ENCODE measurements around the gene TAF11L13.
"Not testable (repeated sequence)": the region's sequence is repeated elsewhere in the genome, so short reads cannot be mapped to it uniquely, and the experiment has no call there.

DNA sequence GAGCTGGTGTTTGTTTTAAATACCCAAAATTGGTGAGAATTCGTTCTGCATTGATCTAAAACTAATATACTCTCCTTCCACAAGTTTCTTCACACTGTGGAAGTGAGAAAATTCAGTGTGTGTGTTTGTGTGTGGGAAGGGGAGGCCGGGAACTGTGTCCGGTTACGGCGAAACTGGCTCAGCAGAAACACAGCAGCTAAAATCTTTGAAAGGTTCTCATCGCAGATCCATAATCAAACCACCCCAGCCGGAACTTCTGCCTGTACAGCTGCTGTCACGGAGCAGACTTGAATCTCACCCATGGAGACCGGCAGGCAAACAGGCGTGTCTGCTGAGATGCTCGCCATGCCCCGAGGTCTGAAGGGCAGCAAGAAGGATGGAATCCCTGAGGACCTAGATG, at the start of gene TAF11L13:
- TF ChIP-seq, protein P1, sequence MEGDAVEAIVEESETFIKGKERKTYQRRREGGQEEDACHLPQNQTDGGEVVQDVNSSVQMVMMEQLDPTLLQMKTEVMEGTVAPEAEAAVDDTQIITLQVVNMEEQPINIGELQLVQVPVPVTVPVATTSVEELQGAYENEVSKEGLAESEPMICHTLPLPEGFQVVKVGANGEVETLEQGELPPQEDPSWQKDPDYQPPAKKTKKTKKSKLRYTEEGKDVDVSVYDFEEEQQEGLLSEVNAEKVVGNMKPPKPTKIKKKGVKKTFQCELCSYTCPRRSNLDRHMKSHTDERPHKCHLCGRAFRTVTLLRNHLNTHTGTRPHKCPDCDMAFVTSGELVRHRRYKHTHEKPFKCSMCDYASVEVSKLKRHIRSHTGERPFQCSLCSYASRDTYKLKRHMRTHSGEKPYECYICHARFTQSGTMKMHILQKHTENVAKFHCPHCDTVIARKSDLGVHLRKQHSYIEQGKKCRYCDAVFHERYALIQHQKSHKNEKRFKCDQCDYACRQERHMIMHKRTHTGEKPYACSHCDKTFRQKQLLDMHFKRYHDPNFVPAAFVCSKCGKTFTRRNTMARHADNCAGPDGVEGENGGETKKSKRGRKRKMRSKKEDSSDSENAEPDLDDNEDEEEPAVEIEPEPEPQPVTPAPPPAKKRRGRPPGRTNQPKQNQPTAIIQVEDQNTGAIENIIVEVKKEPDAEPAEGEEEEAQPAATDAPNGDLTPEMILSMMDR (tag by site-specific recombination; IDR thresholded peaks at IDR 0.05), result not testable (repeated sequence)
- TF ChIP-seq ZNF423 (tag by site-specific recombination; IDR thresholded peaks at IDR 0.05); ZNF658 (tag by site-specific recombination; IDR thresholded peaks at IDR 0.05); ZNF544 (tag by site-specific recombination; IDR thresholded peaks at IDR 0.05); ZBTB17 (tag by site-specific recombination; IDR thresholded peaks at IDR 0.05); SETDB1 (IDR thresholded peaks at IDR 0.05; ENCODE audit: insufficient read length, low read length); ZEB2 (tag by site-specific recombination; IDR thresholded peaks at IDR 0.05): not testable (repeated sequence)
- TF ChIP-seq, protein P2, sequence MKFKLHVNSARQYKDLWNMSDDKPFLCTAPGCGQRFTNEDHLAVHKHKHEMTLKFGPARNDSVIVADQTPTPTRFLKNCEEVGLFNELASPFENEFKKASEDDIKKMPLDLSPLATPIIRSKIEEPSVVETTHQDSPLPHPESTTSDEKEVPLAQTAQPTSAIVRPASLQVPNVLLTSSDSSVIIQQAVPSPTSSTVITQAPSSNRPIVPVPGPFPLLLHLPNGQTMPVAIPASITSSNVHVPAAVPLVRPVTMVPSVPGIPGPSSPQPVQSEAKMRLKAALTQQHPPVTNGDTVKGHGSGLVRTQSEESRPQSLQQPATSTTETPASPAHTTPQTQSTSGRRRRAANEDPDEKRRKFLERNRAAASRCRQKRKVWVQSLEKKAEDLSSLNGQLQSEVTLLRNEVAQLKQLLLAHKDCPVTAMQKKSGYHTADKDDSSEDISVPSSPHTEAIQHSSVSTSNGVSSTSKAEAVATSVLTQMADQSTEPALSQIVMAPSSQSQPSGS (tag by site-specific recombination; IDR thresholded peaks at IDR 0.05; ENCODE audit: low read depth), result not testable (repeated sequence)
- TF ChIP-seq, protein P3, sequence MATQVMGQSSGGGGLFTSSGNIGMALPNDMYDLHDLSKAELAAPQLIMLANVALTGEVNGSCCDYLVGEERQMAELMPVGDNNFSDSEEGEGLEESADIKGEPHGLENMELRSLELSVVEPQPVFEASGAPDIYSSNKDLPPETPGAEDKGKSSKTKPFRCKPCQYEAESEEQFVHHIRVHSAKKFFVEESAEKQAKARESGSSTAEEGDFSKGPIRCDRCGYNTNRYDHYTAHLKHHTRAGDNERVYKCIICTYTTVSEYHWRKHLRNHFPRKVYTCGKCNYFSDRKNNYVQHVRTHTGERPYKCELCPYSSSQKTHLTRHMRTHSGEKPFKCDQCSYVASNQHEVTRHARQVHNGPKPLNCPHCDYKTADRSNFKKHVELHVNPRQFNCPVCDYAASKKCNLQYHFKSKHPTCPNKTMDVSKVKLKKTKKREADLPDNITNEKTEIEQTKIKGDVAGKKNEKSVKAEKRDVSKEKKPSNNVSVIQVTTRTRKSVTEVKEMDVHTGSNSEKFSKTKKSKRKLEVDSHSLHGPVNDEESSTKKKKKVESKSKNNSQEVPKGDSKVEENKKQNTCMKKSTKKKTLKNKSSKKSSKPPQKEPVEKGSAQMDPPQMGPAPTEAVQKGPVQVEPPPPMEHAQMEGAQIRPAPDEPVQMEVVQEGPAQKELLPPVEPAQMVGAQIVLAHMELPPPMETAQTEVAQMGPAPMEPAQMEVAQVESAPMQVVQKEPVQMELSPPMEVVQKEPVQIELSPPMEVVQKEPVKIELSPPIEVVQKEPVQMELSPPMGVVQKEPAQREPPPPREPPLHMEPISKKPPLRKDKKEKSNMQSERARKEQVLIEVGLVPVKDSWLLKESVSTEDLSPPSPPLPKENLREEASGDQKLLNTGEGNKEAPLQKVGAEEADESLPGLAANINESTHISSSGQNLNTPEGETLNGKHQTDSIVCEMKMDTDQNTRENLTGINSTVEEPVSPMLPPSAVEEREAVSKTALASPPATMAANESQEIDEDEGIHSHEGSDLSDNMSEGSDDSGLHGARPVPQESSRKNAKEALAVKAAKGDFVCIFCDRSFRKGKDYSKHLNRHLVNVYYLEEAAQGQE (tag by site-specific recombination; IDR thresholded peaks at IDR 0.05), result not testable (repeated sequence)

All from HEK293 (cell line).